Measurements from ENCODE around the gene NAPA.
"Not testable (repeated sequence)": the region's sequence is repeated elsewhere in the genome, so short reads cannot be mapped to it uniquely, and the experiment has no call there.

The NAPA gene

DNA sequence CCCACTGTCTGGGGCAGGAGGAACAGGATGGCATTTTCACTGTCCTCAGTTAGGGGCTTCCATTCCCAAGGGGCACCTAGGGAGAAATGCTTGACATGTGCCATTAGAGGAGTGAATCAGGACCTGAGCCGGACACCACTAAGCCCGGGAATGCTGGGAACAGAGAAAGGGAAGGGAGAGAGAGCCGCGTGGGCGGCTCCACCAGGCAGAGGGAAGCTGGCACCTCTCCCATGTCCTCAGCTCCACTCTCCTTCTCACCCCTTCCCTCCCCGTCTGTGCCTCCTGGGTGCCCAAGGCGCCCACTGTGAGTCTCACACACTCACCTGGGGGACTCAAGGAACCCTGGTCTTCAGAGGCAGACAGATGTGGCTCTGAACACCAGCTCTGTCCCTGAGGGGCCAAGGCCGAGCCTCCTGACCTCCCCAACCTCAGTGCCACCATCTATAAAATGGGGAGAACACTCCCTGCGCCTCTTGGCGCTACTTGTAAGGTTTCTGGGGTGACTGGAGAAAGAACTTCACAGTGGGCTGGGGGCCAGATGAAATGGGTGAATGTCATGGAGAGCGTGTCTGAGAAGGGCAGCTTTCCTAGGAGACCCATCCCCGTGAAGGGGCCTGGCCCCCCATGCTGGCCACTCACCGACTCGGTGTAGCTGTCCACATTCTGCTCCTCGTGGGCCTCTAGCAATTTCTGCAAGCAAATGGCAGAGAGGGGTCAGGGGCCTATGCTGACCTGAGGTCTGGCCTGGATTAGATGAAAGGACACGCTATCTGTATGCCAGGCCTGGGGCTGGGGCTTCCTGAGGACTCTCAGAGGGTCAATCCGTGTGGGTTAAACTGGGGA is 25.6 kb downstream of the NAPA start:
- H3K36me3 ChIP-seq (ENCODE audit: low read depth) = peaks cover 21% of the 10 kb centered on the region
- no peak overlapping the region for H3K27ac ChIP-seq (ENCODE audit: poor library complexity, severe bottlenecking)
- H3K9me3 ChIP-seq (ENCODE audit: severe bottlenecking) = no peaks in the 10 kb centered on the region
- H3K4me3 ChIP-seq (ENCODE audit: severe bottlenecking) = no peak overlapping the region
- TF ChIP-seq, protein P1, sequence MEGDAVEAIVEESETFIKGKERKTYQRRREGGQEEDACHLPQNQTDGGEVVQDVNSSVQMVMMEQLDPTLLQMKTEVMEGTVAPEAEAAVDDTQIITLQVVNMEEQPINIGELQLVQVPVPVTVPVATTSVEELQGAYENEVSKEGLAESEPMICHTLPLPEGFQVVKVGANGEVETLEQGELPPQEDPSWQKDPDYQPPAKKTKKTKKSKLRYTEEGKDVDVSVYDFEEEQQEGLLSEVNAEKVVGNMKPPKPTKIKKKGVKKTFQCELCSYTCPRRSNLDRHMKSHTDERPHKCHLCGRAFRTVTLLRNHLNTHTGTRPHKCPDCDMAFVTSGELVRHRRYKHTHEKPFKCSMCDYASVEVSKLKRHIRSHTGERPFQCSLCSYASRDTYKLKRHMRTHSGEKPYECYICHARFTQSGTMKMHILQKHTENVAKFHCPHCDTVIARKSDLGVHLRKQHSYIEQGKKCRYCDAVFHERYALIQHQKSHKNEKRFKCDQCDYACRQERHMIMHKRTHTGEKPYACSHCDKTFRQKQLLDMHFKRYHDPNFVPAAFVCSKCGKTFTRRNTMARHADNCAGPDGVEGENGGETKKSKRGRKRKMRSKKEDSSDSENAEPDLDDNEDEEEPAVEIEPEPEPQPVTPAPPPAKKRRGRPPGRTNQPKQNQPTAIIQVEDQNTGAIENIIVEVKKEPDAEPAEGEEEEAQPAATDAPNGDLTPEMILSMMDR (IDR thresholded peaks at IDR 0.05; ENCODE audit: poor library complexity, severe bottlenecking) = no peak
- H3K4me1 ChIP-seq (ENCODE audit: insufficient read depth, poor library complexity, severe bottlenecking) = no peaks in the 10 kb centered on the region
- ATAC-seq (ENCODE audit: low read depth) = no peak
- DNase-seq (ENCODE audit: low spot score) = no peak
- no peaks in the 10 kb centered on the region for H3K27me3 ChIP-seq (ENCODE audit: insufficient read depth, poor library complexity, severe bottlenecking)

DNA sequence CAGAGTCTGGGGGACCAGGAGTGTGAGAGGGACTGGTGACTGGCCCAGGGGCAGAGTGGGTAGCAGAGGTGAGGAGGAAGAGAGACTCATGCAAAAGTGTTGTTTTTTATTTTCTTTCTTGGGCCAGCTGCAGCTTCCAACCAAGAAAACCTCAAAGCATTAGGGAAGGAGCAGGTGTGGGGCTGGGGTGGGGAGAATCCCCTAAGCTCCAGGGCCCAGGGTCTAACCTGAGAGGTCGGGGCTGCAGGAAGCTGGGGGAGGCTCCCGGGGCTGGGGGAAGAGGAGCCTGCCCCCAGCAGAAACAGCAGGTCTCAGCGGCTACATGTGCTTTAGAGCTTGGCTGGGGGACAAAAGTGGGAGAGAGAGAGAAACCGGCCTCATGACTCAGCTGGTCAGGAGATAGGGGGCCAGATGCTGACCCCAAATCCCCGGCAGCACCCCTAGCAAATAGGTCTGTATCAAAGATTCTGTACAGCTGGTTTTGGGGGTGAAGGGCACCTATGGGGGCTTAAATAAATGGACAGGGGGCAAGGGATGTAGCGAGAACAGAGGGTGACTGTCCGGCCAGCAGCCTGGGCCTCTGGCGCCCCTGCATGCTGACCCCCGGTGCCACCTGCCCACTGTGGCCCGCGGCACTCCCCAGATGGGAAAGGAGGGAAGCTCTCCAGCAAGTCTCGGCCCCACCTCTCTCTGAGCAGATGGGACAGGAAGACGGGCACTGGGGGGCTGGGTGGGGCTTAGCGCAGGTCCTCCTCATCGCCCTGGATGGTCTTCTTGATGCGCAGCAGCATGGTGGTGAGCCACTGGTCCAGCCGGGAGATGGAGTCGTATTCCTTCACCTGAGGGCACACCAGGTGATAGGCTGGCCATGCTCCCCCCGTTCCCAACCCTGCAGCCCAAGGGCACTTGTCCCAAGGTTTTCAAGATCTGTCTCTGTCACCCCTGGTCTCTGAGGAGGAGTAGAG is 27.0 kb downstream of the NAPA start:
- H3K4me1 ChIP-seq (ENCODE audit: insufficient read depth, poor library complexity, severe bottlenecking) = no peaks in the 10 kb centered on the region
- H3K36me3 ChIP-seq (ENCODE audit: low read depth) = peaks cover 15% of the 10 kb centered on the region
- H3K27ac ChIP-seq (ENCODE audit: poor library complexity, severe bottlenecking) = no peak overlapping the region

DNA sequence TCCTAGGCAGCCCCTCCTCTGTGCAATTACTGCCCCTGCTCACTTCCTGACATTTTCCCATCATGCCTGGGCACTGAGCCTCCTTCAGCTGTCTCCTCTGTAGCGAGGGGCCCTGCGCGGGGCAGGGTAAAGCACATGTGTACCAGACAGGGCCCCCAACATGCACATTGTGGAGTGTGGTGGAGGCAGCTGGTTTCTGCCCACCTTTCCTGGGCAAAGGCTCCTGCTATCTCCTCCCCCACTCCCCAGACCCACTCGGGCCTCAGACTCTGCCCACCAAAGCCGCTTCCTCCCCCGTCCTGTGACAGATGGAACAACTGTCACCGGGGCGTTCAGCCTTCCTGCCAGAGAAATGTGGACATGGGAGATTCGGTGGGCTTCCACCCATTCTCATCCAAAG is 28.0 kb downstream of the NAPA start:
- Histone ChIP-seq H3K9me3 (ENCODE audit: severe bottlenecking) (no peaks in the 10 kb centered on the region), H3K27me3 (ENCODE audit: insufficient read depth, poor library complexity, severe bottlenecking) (no peaks in the 10 kb centered on the region), H3K4me1 (ENCODE audit: insufficient read depth, poor library complexity, severe bottlenecking) (no peaks in the 10 kb centered on the region), H3K27ac (ENCODE audit: poor library complexity, severe bottlenecking) (no peak overlapping the region), H3K4me3 (ENCODE audit: severe bottlenecking) (no peak overlapping the region), H3K36me3 (ENCODE audit: low read depth) (peaks cover 10% of the 10 kb centered on the region; the same call in 1 of the 2 replicates)
- DNase-seq (ENCODE audit: low spot score) (no peak), ATAC-seq (ENCODE audit: low read depth) (no peak)
- TF ChIP-seq, protein P1 (IDR thresholded peaks at IDR 0.05; ENCODE audit: poor library complexity, severe bottlenecking) = no peak

More for the DNA sequence above, 27.0 kb downstream of the NAPA start:
- TF ChIP-seq, protein P1 (IDR thresholded peaks at IDR 0.05; ENCODE audit: poor library complexity, severe bottlenecking) = no peak
- H3K27me3 ChIP-seq (ENCODE audit: insufficient read depth, poor library complexity, severe bottlenecking) = no peaks in the 10 kb centered on the region
- H3K9me3 ChIP-seq (ENCODE audit: severe bottlenecking) = no peaks in the 10 kb centered on the region
- DNase-seq (ENCODE audit: low spot score) (peak; percentile 67), ATAC-seq (ENCODE audit: low read depth) (no peak)
- no peak overlapping the region for H3K4me3 ChIP-seq (ENCODE audit: severe bottlenecking)

DNA sequence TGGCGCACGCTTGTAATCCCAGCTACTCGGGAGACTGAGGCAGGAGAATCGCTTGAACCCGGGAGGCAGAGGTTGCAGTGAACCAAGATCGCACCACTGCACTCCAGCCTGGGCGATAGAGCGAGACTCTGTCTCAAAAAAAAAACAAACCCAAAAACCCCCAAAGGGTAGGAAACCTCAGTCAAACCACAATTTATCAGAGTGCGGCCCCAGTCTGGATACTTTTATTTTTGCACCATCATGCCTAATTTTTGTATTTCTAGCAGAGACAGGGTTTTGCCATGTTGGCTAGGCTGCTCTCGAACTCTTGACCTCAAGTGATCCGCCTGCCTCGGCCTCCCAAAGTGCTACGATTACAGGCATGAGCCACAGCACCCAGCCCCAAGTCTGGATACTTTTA is 28.6 kb downstream of the NAPA start:
- H3K9me3 ChIP-seq (ENCODE audit: severe bottlenecking); H3K4me1 ChIP-seq (ENCODE audit: insufficient read depth, poor library complexity, severe bottlenecking); H3K4me3 ChIP-seq (ENCODE audit: severe bottlenecking); H3K27ac ChIP-seq (ENCODE audit: poor library complexity, severe bottlenecking); DNase-seq (ENCODE audit: low spot score); ATAC-seq (ENCODE audit: low read depth); H3K27me3 ChIP-seq (ENCODE audit: insufficient read depth, poor library complexity, severe bottlenecking): not testable (repeated sequence)
- peaks cover 10% of the 10 kb centered on the region; the same call in 1 of the 2 replicates for H3K36me3 ChIP-seq (ENCODE audit: low read depth)

DNA sequence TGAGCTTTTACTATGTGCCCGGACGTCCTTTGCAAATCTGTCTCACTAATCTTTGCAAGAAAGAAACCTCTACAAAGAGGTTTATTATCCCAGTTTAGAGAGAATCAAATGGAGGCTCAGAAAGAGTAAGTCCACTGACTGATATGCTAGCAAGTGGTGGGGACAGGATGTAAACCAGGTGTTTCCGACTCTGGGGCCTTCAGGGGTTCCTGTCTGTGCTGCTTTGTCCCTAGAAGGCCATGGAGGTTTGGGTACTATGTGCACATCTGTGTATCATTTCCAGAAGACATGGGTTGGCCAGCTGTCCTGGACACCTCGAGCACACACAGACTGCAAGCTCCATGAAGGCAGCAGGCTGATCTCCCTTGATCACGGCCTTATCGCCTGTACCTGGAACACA is 29.7 kb downstream of the NAPA start:
- DNase-seq (ENCODE audit: low spot score) = no peak
- Histone ChIP-seq H3K36me3 (ENCODE audit: low read depth) (peaks cover 10% of the 10 kb centered on the region; the same call in 1 of the 2 replicates), H3K27me3 (ENCODE audit: insufficient read depth, poor library complexity, severe bottlenecking) (no peaks in the 10 kb centered on the region), H3K27ac (ENCODE audit: poor library complexity, severe bottlenecking) (peak overlapping the region; percentile 47), H3K4me3 (ENCODE audit: severe bottlenecking) (peak overlapping the region; percentile 93), H3K4me1 (ENCODE audit: insufficient read depth, poor library complexity, severe bottlenecking) (no peaks in the 10 kb centered on the region), H3K9me3 (ENCODE audit: severe bottlenecking) (no peaks in the 10 kb centered on the region)
- ATAC-seq (ENCODE audit: low read depth) = no peak
- TF ChIP-seq, protein P1 (IDR thresholded peaks at IDR 0.05; ENCODE audit: poor library complexity, severe bottlenecking) = no peak
